T-cell (primary cell): ENCODE measurements around the gene EHBP1L1. TPM values are rescaled to one million over a fixed set of nuclear protein-coding genes. Genes with fewer than 3 reads are reported as not detected.

Experiments used
- ATAC-seq, 4 experiments: fragments of 200-7000 bp in 3 of 4; fragments of 150-1000 bp in 1 of 4; cut with Tn5 transposase; replicated peaks in 1 of 4; 1 replicate in 3 of 4; 2 replicates in 1 of 4; pipeline ENCODE4 v1.10.0; 2021; ENCODE audit warnings: moderate library complexity in 3 of 4, mild to moderate bottlenecking in 2 of 4, moderate number of reproducible peaks in 1 of 4
- CTCF ChIA-PET, 2 donors: fragments of 300-600 bp; sonication (Branson Sonifier 250); formaldehyde crosslinking; loops; one replicate each; lab custom pipeline; 2022; ENCODE audit warnings: antibody characterized with exemption in 2 of 2; lab: Charles Lee
- POLR2A ChIA-PET, 2 donors: fragments of 300-600 bp; sonication (Branson Sonifier 250); formaldehyde crosslinking; loops; one replicate each; lab custom pipeline; 2022; ENCODE audit warnings: antibody characterized with exemption in 2 of 2; lab: Charles Lee
- DNase-seq, 35 experiments: peaks; one replicate each; pipeline versions ENCODE4 v3.0.0 to v3.0.0-alpha.2; 2013 to 2023
- H3K27ac ChIP-seq: one replicate; pipeline ENCODE4 v1.5.1; 2013; ENCODE audit warnings: low read length
- H3K27me3 ChIP-seq, 2 experiments: replicated peaks in 1 of 2; 1 replicate in 1 of 2; 2 replicates in 1 of 2; pipeline versions ENCODE4 v1.6.1 to v1.7.0; 2013; ENCODE audit warnings: low read length in 1 of 2, mixed read lengths in 1 of 2; ENCODE audit not compliant: control insufficient read depth in 2 of 2, insufficient read depth in 2 of 2; ENCODE audit errors: extremely low read depth in 1 of 2
- H3K36me3 ChIP-seq, 2 donors: 1 replicate in 1 of 2; 2 replicates in 1 of 2; pipeline versions ENCODE4 v1.6.1 to v1.7.0; 2013; ENCODE audit warnings: low read length in 1 of 2; ENCODE audit not compliant: control insufficient read depth in 2 of 2, insufficient read depth in 1 of 2; ENCODE audit errors: extremely low read depth in 1 of 2
- H3K4me1 ChIP-seq, 2 experiments: 1 replicate in 1 of 2; 2 replicates in 1 of 2; pipeline versions ENCODE4 v1.6.1 to v1.7.0; 2013; ENCODE audit warnings: low read length in 2 of 2, mixed read lengths in 1 of 2; ENCODE audit not compliant: insufficient read depth in 2 of 2, control insufficient read depth in 1 of 2; ENCODE audit errors: extremely low read depth in 1 of 2
- H3K4me3 ChIP-seq, 2 donors: 1 replicate in 1 of 2; 2 replicates in 1 of 2; pipeline versions ENCODE4 v1.5.1 to v1.7.0; 2013; ENCODE audit warnings: mild to moderate bottlenecking in 2 of 2, low read length in 1 of 2, moderate library complexity in 1 of 2; ENCODE audit not compliant: control insufficient read depth in 1 of 2; ENCODE audit errors: extremely low read depth in 1 of 2
- H3K9me3 ChIP-seq: 2 replicates; pipeline ENCODE4 v1.7.0; 2013
- H3K27ac Mint-ChIP-seq, 2 donors: one replicate each; pipeline ENCODE4 v1.8.0; 2020 to 2021; ENCODE audit warnings: mild to moderate bottlenecking in 2 of 2, mixed read lengths in 2 of 2
- H3K27me3 Mint-ChIP-seq, 2 donors: one replicate each; pipeline ENCODE4 v1.8.0; 2021 to 2022; ENCODE audit warnings: mixed read lengths in 2 of 2
- H3K36me3 Mint-ChIP-seq: one replicate; pipeline ENCODE4 v1.8.0; 2021; ENCODE audit warnings: mixed read lengths
- H3K4me1 Mint-ChIP-seq, 3 donors: one replicate each; pipeline ENCODE4 v1.8.0; 2020 to 2022; ENCODE audit warnings: mixed read lengths in 3 of 3, mild to moderate bottlenecking in 1 of 3
- H3K4me3 Mint-ChIP-seq, 3 donors: one replicate each; pipeline ENCODE4 v1.8.0; 2020 to 2022; ENCODE audit warnings: mild to moderate bottlenecking in 3 of 3, mixed read lengths in 3 of 3, moderate library complexity in 3 of 3
- H3K9me3 Mint-ChIP-seq, 3 donors: one replicate each; pipeline ENCODE4 v1.8.0; 2020 to 2022; ENCODE audit warnings: mixed read lengths in 3 of 3
- WGBS: methylation state at CpG from one replicate; pipeline ENCODE4 v1.1.5; 2013; ENCODE audit warnings: missing lambda C conversion rate; ENCODE audit not compliant: insufficient coverage; 5-methylcytosine and 5-hydroxymethylcytosine counted together
- total RNA-seq, 35 experiments: library from RNA in 6 of 35; stranded (reverse) in 6 of 35; fragments of 120-200 nt in 1 of 35; gene quantifications; one replicate each; pipeline versions ENCODE4 v1.2.1 to v1.2.4 and lab custom pipeline; 2013 to 2026

Gene EHBP1L1
- total RNA-seq, 5 donors from 2014 or later (not counting 1 experiment from before 2014, with no cell fraction given), result 115 to 170 (median 150) TPM

DNA sequence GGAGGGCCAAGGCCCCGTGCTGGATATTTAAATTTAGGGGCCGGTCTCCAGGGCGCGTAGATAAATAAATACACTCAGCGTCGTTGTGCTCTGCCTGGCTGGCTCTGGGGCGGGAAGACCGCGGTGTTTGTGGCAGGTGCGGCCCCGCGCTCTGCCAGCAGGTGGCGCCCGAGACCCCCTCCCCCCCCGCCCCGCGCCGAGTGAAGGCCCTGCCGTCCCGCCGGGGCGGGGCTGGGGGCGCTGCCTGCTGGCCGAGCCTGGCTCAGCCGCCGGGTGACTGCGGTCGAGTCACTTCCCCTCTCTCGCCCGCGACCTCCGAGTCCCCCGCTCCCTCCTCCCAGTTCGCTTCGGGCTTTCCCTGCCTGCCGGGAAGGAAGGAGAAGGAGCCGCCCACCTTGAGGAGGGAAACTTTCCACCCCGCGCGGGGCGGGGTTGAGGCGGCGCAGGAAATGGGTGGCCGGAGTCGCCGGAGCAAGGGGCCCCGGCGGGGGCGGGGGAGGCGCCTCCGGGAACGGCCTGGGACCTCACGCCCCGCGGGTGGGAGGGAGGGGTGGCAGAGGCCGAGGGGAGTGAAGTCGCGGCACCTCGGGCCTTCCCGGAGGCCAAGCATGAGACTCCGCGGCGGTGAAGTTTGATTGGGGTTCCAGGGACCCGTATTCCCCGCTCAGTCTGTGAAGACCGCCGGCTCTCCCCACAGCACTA lies 1.6 kb upstream of the EHBP1L1 start:
- 2% methylated on average over 29 of the region's 67 CpGs for WGBS
- Histone ChIP-seq H3K27me3 (no peaks in the 10 kb centered on the region), H3K4me3 (peak overlapping the region; percentile 63 to 83), H3K9me3 (no peaks in the 10 kb centered on the region), H3K27ac (peak overlapping the region; percentile 86), H3K36me3 (peaks cover 5 to 10% of the 10 kb centered on the region in 2 donors), H3K4me1 (peaks cover 31 to 81% of the 10 kb centered on the region in 2 experiments)
- peak; percentile 27 to 39 (median 30) for ATAC-seq
- peak; percentile 59 to 93 (median 74) for DNase-seq
- no peaks in the 10 kb centered on the region for H3K9me3 Mint-ChIP-seq
- CTCF ChIA-PET, result no interaction called here
- peaks cover 8% of the 10 kb centered on the region for H3K36me3 Mint-ChIP-seq
- peaks cover 63 to 68% (median 65%) of the 10 kb centered on the region in 3 donors for H3K4me1 Mint-ChIP-seq
- no peaks in the 10 kb centered on the region for H3K27me3 Mint-ChIP-seq
- H3K4me3 Mint-ChIP-seq, result peak overlapping the region; percentile 87 to 98 (median 93)
- H3K27ac Mint-ChIP-seq, result peak overlapping the region; percentile 95 to 96
- POLR2A ChIA-PET, result no interaction called here

- peaks cover 11% of the 10 kb centered on the region for H3K36me3 Mint-ChIP-seq
- no peaks in the 10 kb centered on the region for H3K27me3 ChIP-seq
Observed at GRCh38 chr11:65574811-65575567, 864 bp upstream of the EHBP1L1 start.

GRCh38 chr11:65576232-65576866 lies 496 bp downstream of the EHBP1L1 start:
- POLR2A ChIA-PET, result interaction anchor here (0.5 to 0.7 kb wide), 2 partner anchors 10 to 30 kb away, joined by 3 to 4 read pairs; no protein-coding TSS in a partner anchor
- H3K4me1 Mint-ChIP-seq, result peaks cover 48 to 58% (median 51%) of the 10 kb centered on the region in 3 donors
- H3K4me1 ChIP-seq, result peaks cover 25 to 68% of the 10 kb centered on the region in 2 experiments

More at GRCh38 chr11:65574811-65575567, 864 bp upstream of the EHBP1L1 start:
- Mint-ChIP-seq H3K4me3 (peak overlapping the region; percentile 87 to 98 (median 93)), H3K27me3 (no peaks in the 10 kb centered on the region), H3K4me1 (peaks cover 57 to 66% (median 64%) of the 10 kb centered on the region in 3 donors), H3K27ac (peak overlapping the region; percentile 93 to 96), H3K9me3 (no peaks in the 10 kb centered on the region)
- DNase-seq (peak in 14 of 35 experiments; percentile 24 to 72 (median 40)), ATAC-seq (peak; percentile 4 to 10 (median 6))
- ChIA-PET POLR2A (interaction anchor here in 1 of 2 donors (0.6 kb wide), 1 partner anchor 28 kb away, joined by 3 read pairs; no protein-coding TSS in a partner anchor), CTCF (interaction anchor here (0.5 to 1.8 kb wide), 6 partner anchors 9 to 243 kb away, joined by 3 to 7 read pairs (median 4); partner anchors contain the start of gene PCNX3 (in 1 of the 2))
- peaks cover 10 to 15% of the 10 kb centered on the region in 2 donors for H3K36me3 ChIP-seq
- WGBS, result 1% methylated on average over 14 of the region's 28 CpGs
- no peaks in the 10 kb centered on the region for H3K9me3 ChIP-seq
- peak overlapping the region; percentile 86 for H3K27ac ChIP-seq
- H3K4me1 ChIP-seq, result peaks cover 31 to 78% of the 10 kb centered on the region in 2 experiments
- H3K4me3 ChIP-seq, result peak overlapping the region; percentile 63 to 79

DNA sequence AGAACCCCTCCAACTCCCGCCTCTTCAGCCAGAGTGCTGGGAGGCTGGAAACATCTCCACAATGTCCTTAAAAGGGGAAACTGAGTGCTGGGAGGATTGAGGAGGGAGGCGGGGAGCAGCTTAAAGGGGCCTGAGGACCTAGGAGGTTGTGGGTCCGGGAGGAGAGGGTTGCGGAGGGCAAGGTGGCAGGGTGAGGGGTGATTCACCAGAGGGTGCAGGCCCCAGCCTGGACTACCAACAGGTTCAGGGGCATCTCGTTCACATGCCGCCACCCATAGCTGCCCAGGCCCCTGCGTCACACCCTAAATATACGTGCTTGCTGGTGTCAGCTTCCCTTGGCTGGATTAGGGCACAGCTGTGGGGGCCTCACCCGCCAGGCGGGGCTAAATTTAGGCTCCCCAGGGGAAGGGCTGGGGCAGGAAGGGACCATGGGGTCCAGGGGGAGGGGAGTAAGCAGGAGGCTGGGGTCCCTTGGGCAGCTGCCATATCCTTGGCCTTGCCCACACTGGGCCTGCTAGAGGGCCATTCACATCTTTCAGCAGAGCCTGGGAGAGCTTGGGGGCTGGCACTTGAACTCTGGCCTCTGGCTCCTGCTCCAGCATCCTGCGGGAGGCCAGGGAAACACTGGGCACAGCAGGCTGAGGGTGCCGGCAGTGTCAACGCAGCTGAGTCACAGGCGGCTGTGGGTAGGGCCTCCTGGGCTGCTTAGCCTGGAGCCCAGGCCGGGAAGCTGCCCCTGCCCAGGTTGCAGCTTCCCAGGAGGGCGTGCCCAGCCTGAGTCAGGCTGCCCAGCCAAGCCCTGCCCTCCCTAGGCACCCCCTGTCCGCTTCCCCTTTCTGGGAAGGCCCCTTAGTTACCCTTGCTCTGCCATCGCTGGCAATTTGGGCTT lies 1.3 kb downstream of the EHBP1L1 start:
- Mint-ChIP-seq H3K4me1 (peaks cover 41 to 50% (median 45%) of the 10 kb centered on the region in 3 donors), H3K4me3 (peak overlapping the region; percentile 80 to 98 (median 84)), H3K36me3 (peaks cover 12% of the 10 kb centered on the region), H3K27me3 (no peaks in the 10 kb centered on the region), H3K9me3 (no peaks in the 10 kb centered on the region), H3K27ac (peak overlapping the region; percentile 86 to 88)
- 27% methylated on average over 16 of the region's 18 CpGs for WGBS
- Histone ChIP-seq H3K27me3 (no peaks in the 10 kb centered on the region), H3K9me3 (no peaks in the 10 kb centered on the region), H3K4me3 (peak overlapping the region; percentile 73 to 78), H3K36me3 (peaks cover 10 to 34% of the 10 kb centered on the region in 2 donors), H3K4me1 (peaks cover 17 to 61% of the 10 kb centered on the region in 2 experiments), H3K27ac (peak overlapping the region; percentile 43)
- ChIA-PET POLR2A (interaction anchor here in 1 of 2 donors (0.6 kb wide), 1 partner anchor 10 kb away, joined by 7 read pairs; no protein-coding TSS in a partner anchor), CTCF (interaction anchor here (0.5 to 1.8 kb wide), 6 partner anchors 11 to 70 kb away, joined by 3 to 6 read pairs (median 4); no protein-coding TSS in a partner anchor)
- ATAC-seq (no peak), DNase-seq (peak in 6 of 35 experiments; percentile 22 to 52 (median 35))

More at GRCh38 chr11:65576232-65576866, 496 bp downstream of the EHBP1L1 start:
- ATAC-seq (peak in 1 of 4 experiments; percentile 0), DNase-seq (no peak)
- no peaks in the 10 kb centered on the region for H3K9me3 Mint-ChIP-seq
- no peaks in the 10 kb centered on the region for H3K27me3 Mint-ChIP-seq
- Histone ChIP-seq H3K36me3 (peaks cover 10 to 27% of the 10 kb centered on the region in 2 donors), H3K27ac (peak overlapping the region; percentile 43), H3K27me3 (no peaks in the 10 kb centered on the region), H3K9me3 (no peaks in the 10 kb centered on the region), H3K4me3 (peak overlapping the region; percentile 73 to 78)
- 2% methylated on average over 21 of the region's 26 CpGs for WGBS
- H3K4me3 Mint-ChIP-seq, result peak overlapping the region; percentile 80 to 98 (median 84)
- peaks cover 12% of the 10 kb centered on the region for H3K36me3 Mint-ChIP-seq
- CTCF ChIA-PET, result interaction anchor here (0.5 to 1.8 kb wide), 8 partner anchors 10 to 69 kb away, joined by 3 to 7 read pairs (median 4); partner anchors contain the start of gene PCNX3 (in 1 of the 2)
- H3K27ac Mint-ChIP-seq, result peak overlapping the region; percentile 86

DNA sequence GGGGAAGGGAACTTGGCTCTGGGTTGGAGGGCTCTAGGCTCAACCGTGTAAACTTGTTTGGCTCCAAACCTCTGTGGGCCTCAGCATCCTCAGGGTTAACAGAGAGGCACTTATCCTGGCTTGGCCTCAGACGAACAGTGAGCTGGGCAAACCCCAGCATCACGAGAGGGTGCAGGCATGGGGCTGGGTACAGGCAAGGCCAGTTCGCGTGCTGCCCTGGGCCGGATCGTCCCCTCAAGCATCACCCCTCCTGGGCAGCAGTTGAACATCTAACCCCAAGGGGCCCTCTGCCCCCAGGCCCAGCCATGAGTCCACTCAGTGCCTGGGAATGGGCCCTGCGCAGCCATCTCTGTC lies 1.9 kb downstream of the EHBP1L1 start:
- H3K27ac ChIP-seq, result peak overlapping the region; percentile 43
- H3K27me3 ChIP-seq, result no peaks in the 10 kb centered on the region
- POLR2A ChIA-PET, result no interaction called here
- 67% methylated on average over 8 of the region's 8 CpGs for WGBS
- Mint-ChIP-seq H3K9me3 (no peaks in the 10 kb centered on the region), H3K4me1 (peaks cover 39 to 48% (median 46%) of the 10 kb centered on the region in 3 donors), H3K4me3 (peak overlapping the region; percentile 26 to 98 (median 60)), H3K27me3 (no peaks in the 10 kb centered on the region), H3K36me3 (peaks cover 12% of the 10 kb centered on the region), H3K27ac (peak overlapping the region; percentile 76 to 88)
- no peaks in the 10 kb centered on the region for H3K9me3 ChIP-seq
- no peak for DNase-seq
- ATAC-seq, result no peak
- CTCF ChIA-PET, result interaction anchor here in 1 of 2 donors (0.5 to 1.8 kb wide), 3 partner anchors 10 to 58 kb away, joined by 4 to 6 read pairs (median 4); no protein-coding TSS in a partner anchor
- H3K36me3 ChIP-seq, result peaks cover 10 to 40% of the 10 kb centered on the region in 2 donors
- H3K4me1 ChIP-seq, result peaks cover 17 to 58% of the 10 kb centered on the region in 2 experiments
- H3K4me3 ChIP-seq, result peak overlapping the region; percentile 73 to 78
